ENCODE data around the gene GPR42.

GRCh38 chr19:35357867-35358573 is 12.8 kb upstream of the GPR42 start, which contains the start of gene FFAR3:
- TF ChIP-seq CTCF (conservative IDR thresholded peaks at IDR 0.05; ENCODE audit: low read depth, low read length) (no peak), EZH2 (IDR thresholded peaks at IDR 0.05; ENCODE audit: borderline replicate concordance, low read depth, low read length, poor library complexity, severe bottlenecking) (no peak)
